HG03196 (cell line): ENCODE measurements around the gene NPAS2.

Source experiments
- ATAC-seq: cut with Tn5 transposase; IDR thresholded peaks from one replicate; pipeline ENCODE4 v1.9.1; 2021; ENCODE audit not compliant: unreplicated experiment

NPAS2 gene

DNA sequence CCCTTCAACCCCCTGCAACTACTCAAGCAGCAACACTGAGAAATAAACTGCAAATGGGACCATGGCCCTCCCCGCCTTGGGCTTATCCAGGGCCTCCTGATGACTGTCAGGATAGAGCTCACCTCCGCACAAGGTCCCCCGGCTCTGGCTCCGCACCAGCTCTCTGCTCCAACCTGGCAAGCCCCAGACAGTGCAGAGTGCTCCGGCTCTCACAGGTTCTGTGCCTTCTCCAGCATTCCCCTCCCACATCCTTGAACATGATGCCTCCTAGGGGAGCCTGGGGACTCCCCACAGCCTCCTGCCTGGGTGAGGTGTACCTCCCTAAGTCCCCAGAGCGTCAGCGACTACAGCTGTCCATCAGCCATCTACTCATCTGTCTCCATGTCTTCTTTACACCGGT is 26.7 kb upstream of the NPAS2 start:
- no peak for ATAC-seq

DNA sequence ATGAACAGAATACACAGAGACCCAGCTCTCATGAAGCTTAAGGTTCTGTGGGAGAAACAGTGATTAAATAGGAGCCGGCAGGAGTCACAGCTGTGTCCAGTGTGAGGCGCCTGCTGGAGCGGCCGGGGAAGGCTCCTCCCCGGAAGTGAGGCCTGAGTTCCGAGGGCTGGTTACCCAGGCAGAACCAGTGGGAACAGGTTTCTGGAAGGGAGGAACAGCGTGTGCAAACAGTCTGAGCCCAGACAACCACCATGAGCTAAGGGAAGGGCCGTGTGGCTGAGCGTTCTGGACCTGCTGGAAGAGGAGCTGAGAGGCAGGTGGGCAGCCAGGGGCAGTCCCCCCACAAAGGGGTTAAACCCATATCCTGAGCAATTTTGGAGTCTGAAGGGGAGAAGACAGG is 26.0 kb upstream of the NPAS2 start:
- ATAC-seq, result no peak

DNA sequence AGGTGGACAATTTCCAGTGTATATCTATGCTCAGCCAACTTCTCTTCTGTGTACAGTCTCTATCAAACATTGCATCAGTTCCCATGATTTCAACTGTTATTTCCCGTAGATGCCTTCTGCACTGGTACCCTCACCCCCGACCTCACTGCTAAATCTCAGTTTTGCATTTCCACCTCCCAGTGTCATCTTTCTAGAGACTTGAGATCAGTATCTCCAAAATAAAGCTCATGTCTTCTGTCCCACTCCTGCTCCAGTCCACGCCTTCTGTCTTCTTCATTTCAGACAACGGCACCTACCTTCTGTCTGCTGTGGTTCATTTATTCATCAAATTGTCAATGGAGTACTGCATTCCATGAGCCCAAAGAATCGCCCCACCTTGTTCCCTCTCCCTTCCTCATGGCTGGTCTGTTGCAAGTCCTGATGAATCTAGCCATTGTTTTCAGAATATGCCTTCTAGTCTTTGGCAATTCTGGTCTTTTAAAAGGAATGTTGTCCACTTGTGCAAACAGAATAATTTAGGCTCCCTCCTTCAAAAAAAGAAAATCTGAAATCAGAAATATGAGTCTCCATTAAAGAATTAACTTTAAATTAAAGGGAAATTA is 23.3 kb upstream of the NPAS2 start:
- no peak for ATAC-seq

DNA sequence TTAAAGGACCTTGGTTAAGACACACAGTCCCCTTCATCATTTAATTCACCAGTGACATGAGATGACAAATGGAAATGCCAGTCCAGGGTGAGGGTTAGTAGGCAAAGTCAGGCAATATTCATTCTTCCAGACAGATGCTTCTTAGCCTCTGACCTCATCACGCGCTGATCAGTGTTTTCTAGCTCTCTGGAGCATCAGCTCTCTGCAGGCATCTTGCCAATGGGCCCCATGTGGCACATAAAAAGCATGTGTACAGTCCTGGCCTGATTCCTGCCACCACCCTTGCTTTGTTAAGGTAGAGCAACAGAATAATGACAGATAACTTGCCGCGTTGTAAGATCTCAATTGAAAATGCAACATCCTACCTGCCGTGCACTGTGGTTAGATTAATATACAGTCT is 20.3 kb upstream of the NPAS2 start:
- no peak for ATAC-seq

DNA sequence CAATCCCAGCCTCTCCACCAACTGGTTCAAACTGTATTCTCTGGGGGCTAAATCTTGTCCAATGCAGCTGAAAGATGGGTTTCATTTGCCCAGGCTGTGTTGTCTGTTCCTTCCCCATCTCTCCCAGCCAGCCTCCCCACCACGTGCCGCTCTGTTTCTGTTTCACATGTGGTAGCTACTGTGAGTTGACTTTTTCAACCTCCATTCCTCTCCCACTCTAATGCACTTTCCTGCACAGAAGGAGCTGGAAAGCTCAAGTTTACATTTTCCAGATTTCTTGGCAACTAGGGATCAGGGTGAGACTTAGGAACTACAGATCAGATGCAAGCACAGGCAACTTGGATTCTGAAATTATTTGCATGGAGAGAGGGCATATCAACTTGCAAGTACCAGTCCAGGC is 19.0 kb upstream of the NPAS2 start:
- no peak for ATAC-seq

DNA sequence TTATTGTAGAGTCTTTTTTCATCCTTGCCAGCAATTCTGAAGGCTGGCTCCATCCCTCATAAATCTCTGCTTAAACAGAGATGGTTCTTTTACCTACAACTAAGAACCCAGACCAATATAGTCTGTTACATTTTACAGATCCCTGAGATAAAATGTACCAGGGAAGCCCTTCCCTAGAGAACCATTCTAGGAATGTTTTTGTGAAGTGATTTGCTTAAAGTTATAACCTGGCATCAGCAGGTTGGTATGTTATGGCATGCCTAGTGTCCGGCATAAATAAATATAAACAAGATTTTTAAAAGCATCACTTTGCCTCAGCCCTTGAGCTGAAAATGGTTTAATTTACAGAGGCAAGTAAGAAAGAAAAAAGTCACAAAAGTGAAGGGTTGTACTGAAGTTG is 18.5 kb upstream of the NPAS2 start:
- no peak for ATAC-seq

DNA sequence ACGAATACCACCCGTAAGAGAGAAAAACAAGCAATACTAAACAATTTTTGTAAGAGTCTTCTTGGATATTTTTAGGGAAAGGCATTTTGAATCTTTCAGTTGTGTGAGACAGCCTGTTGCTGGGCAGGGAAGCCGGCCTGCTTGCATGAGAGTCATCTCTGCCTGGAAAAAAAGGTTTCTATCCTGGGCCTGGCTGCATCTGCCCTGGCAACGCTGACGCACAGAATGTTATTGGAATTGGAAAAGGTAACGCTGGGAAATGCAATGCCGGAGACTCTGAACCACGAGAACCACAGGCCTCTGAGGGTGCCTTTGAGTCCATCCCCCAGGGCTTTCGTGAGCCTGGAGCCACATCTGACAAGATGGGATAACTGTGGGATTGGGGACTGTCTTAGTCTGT is 17.9 kb upstream of the NPAS2 start:
- no peak for ATAC-seq

DNA sequence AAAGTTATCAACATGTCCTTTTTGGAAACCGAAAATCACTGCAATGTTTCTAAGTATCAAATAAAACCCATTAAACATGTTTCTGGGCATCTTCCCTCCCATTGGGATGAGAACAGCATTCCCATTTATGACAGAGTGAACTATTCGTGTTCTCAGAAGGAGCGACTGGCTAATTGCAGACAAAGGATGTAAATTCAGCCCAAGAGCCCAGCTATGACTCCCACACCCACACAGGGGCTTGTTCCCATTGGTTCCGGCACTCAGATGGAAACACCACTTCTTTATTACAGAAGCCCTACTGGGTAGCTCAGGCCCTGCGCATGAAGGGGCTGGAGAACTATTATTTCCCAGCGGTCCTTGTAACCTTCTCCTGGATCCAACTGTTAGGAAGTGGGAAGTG is 16.6 kb upstream of the NPAS2 start:
- ATAC-seq, result no peak

DNA sequence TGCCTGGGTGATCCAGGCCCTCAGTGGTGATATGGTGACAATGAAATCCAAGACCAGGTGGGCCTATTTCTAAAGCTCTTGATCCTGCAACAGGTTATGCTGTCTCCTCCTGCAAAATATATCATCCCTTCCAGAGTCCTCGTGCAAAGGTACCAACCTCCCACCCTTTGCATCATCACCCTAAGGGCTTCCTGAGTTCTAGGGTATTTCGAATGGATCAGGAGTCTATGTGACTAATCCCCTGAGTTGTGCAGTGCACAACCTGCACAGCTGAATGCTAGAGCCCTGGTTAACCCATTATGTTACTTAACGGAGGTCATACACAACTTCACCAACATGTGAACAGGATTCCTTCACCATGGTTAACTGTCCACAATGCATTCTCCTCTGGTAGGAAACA is 13.4 kb upstream of the NPAS2 start:
- ATAC-seq, result no peak

DNA sequence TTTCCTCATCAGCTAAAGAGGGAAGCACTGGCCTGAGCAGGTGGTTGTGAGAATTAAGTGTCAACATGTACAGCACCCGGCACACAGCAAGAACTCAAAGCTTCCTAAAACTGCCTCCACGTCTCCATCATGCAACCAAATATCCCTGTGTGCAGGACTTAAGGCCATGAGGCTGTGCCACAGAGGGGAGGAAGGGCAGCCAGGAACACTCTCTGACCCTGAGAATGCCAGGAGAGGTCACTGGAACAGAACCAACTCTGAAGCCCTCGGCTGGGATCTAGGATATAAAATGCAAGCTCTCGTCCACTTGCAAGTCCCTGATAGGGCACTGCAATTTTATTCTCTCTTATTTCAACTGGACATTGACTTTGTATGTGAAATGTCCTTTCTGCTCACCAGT is 12.2 kb upstream of the NPAS2 start:
- no peak for ATAC-seq

DNA sequence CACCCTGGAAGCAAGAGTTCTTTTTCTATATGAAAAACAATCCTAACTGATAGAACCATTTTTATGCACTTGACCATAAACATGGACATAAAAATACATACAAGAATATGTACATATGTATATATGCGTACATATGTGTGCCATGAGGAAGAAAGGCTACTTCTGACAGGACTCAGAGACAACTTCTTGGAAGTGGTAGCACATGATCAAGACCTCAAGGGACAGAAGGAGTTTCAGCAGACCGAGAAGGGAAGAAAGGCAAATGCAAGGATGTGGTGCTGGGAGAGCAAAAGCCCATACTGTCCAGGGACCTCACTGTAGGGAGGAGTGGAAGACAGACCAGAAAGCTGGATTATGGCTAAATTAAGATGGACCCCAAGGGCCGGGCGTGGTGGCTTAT is 11.4 kb upstream of the NPAS2 start:
- no peak for ATAC-seq

DNA sequence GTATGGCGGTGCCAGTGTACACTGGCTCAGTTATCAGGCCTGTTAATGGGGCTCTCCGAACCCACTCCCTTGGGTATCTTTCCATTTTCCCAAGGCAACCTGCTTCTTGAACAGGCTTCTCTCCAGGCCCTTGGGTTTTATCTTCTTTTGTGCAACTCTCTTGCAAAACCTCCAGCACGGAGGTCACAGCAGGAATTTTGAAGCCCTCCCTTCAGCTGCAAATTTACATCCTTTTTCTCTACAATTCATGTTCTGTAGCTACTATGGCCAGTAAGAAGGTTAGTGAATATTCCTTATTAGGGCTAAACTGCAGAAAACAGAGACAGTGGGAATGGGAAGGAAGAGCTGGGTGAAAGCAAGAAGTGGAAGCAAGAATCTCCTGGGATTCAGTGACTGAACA is 10.4 kb upstream of the NPAS2 start:
- no peak for ATAC-seq

DNA sequence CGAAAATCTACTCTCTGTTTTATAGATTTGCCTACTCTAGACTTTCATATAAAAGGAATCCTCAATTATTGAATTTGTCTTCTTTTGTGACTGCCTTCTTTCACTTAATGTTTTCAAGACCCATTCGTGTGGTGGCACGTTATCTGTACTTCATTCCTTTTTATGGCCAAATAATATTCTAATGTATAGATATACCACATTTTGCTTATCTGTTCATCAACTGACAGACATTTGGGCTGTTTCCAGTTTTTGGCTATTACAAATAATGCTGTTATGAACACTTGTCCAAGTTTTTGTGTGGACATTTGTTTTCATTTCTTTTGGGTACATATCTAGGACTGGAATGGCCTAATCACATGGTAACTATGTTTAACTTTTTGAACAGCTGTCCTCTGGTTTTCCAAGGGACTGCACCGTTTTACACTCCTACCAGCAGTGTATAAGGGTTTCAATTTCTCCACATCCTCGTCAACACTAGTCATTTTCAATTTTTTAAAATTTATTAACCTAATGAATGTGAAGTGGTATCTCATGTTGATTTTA is 9.3 kb upstream of the NPAS2 start:
- ATAC-seq, result no peak

DNA sequence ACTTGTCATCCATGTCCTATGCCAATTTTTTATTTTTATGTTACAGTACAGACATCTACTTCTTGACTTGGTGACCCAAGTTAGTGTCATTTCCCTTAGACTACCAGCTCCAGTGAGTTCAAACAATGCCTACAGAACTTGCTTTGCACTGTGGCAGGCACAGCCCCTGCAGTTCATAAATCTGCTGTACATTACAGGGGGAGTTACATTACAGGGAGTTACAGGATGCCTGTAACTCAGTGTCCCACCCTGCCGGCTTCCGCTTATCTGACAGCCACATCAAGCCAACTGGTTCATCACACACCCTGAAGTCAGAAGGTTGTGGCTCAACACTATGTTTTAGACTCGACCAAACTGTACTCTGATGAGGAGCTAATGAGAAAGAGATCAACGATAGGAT is 7.8 kb upstream of the NPAS2 start:
- no peak for ATAC-seq

DNA sequence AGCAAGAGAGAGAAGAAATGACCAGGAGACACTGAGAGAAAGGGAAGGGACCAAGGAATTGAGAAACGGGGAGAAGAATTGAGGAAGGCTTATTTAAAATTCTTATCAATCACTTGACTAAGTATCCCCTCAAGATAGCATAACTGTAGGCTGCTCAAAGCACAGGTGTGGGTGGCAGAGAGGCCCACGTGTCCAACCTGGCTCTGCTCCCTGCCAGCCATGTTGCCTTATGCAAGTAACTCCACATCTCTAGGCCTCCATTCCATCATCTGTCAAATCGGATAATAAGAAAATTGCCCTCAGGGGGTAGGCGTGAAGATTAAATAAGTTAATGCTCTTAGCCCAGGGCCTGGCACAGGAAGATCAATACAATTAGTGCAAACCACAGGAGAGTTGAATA is 7.4 kb upstream of the NPAS2 start:
- no peak for ATAC-seq

DNA sequence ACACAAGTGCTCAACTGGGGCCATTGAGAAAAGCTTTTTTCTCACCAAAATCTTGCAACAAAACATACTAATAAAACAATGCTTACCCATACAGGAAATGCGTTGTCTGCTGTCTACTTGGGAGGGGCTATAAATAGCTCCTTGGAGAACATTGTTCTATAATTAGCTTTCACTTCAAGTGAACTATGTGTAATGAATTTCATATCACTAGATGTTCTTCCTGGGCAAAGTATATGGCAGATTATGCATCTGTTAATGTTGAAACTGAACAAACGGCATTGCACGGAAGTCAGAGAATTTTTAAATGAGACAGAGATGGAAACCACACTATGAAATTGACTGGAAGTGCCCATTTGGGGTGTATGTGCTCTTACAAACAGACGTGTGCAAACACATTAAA is 6.4 kb upstream of the NPAS2 start:
- no peak for ATAC-seq

DNA sequence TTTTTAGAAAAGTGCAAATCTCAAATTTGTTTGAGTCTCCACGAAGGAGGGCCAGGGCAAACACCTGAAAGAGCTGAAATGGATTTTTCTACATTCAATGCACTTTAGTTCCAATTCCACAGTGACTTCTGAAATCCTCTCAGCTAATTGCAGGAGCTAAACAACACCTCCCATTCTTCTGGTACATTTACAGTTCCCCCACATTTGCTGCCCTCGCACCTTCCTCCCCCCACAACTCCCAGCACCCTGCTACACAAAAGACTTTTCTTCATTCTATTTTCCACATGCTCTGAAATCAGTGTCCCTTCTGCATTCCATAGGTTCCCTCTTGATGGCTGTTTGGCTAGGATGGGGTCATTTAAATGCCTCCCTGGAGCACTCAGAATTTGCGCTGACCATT is 5.9 kb upstream of the NPAS2 start:
- no peak for ATAC-seq

DNA sequence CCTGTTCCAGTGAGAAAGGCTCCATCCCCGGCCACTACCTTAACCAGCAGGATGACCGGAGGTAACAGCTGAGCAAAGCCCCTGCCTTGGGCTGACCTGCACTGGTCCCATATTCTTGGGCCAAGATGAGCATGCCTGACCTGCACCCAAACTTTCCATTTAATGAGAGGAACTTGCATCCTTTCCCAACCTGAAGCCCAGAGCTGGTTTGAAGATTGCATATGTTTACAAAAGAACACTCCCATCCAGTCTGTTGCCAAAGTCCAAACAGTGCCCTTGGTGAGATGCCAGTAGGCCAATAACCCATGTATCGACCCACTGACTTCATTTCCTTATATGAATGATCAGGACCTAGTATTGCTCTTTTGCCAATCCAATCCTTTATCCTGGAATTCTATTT is 5.5 kb upstream of the NPAS2 start:
- no peak for ATAC-seq

DNA sequence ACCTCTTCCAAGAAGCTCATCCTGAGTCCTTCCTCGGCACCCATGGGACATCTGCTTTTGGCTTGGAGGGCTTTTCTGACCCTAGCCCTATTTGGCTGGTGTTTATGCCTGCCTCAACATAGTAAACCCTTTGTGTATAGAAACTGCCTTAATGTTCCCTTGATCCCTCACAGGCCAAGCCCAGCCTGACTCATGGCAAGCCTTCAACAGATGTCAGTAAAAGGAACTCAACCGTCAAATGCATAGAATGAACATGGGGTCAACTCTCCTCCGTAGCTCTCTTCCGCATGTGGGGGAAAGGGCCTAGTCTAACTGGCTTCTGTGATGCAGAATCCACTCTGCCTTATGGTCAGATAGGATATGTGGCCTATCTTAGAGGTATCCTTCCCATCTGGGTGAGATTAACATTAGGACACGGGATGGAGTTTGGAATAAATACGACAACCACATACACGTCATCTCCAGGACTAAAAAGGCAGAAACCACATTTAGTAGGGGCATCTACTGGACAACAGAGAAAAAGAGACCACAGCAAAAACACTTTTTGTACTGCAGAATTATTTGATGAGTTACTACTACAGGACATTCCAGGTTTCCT is 2.5 kb upstream of the NPAS2 start:
- ATAC-seq, result no peak

DNA sequence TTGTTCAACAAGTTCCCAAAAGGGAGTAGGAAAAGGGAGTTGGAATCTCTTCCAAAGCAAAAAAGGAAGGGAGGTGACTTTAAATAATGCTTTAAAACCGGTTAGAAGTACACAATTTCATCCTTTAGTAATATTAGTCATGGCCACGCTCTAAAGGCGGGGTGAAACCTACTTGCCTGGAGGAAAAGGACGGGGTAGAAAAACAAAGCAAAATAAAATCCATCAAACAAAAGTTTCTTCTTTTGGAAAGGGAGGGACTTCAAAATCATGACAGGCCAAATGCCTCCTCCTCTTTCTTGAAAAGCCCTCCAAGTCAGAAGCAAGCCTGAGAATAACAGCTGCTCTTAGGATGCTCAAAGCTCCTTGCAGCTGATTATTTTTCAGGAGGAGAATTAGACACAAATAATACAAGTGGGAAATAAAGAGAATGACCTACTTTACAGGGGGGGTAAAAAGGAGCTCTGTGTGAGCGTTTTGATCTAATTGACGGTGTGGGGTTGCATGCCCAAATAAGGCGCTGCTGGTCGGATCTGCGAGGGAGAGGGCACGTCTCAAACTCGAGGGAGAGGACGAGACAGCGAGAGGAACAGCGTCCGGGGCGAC is 1.8 kb upstream of the NPAS2 start:
- no peak for ATAC-seq

DNA sequence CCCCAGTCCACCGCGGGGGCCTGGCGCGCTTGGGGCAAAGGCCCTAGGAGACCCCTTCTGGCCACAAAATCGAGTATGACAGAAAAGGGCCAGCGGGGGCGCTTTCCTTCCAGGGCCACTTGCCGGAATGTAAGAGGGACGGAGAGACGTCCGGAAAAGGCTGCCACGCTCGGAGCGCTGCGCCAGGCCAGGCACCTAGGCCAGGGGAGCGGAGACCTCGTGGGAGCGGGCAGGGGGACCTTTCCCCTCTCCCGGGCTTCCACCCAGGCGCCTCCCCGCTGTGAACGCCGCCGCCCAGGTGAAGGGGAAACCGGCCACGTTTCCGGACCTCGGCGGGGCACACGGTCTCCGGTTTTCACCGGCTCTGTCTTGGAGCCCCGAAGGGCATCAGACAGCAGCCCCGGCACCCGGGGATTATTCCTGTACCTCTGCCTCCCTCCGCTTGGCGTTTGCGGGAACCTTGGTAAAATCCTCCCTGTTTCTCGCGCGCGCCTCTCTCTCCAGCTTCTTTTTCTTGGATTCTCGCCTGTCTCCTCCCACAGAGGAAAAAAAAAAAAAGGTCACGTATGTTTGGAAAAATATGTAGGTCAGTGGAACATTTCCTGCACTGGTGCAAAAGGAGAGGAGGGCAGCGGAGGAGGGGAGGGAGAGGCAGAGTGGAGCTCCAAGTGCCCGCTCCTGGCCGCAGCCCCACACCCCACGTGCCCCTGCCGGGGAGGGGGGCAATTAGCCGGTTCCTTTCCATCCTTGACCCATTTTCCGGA is 1.2 kb upstream of the NPAS2 start:
- ATAC-seq, result no peak

DNA sequence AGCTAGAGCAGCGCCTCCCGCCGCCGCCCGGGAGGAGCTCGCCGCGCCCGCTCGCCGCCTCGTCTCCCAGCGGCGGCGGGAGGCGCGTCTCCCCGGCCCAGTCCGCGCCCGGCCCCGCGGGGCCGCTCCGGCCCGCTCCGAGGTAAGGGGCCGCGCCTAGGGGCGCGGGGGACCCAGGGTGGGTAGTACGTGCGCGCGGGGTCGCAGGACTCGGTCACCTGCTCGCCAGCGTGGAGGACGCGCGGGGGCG is 259 bp downstream of the NPAS2 start:
- ATAC-seq, result no peak
